SK-N-SH treated with all-trans-retinoic acid at 6 μM for 48 hours (cell line): Measurements from ENCODE around the gene MRPL33.
"Not testable (repeated sequence)": the region's sequence is repeated elsewhere in the genome, so short reads cannot be mapped to it uniquely, and the experiment has no call there.

Source experiments
- ATAC-seq: fragments of 200-7000 bp; cut with Tn5 transposase; 3 replicates; pipeline ENCODE4 v1.9.1; 2020; ENCODE audit warnings: mild to moderate bottlenecking, moderate library complexity
- ARNTL ChIP-seq: fragments of 450-650 bp; formaldehyde crosslinking; IDR thresholded peaks from 2 replicates; pipeline ENCODE4 v1.5.0; 2020; ENCODE audit warnings: low read depth, mild to moderate bottlenecking, moderate library complexity, borderline replicate concordance
- BACH2 ChIP-seq: fragments of 250-450 bp; sonication (Bioruptor Pico); IDR thresholded peaks from 2 replicates; pipeline ENCODE4 v1.9.0; 2021; ENCODE audit warnings: mild to moderate bottlenecking, borderline replicate concordance
- CSDC2 ChIP-seq: fragments of 250-450 bp; sonication (Bioruptor Pico); IDR thresholded peaks from 2 replicates; pipeline ENCODE4 v1.5.0; 2020; ENCODE audit warnings: mild to moderate bottlenecking, moderate library complexity
- ESRRG ChIP-seq: fragments of 250-450 bp; sonication (Bioruptor Pico); IDR thresholded peaks from 2 replicates; pipeline ENCODE4 v1.6.1; 2021; ENCODE audit warnings: mild to moderate bottlenecking
- GLIS3 ChIP-seq: fragments of 250-450 bp; sonication (Bioruptor Pico); IDR thresholded peaks from 2 replicates; pipeline ENCODE4 v1.5.0; 2020; ENCODE audit warnings: mild to moderate bottlenecking, moderate library complexity
- ISL1 ChIP-seq: fragments of 250-450 bp; sonication (Bioruptor Pico); IDR thresholded peaks from 2 replicates; pipeline ENCODE4 v2.1.2; 2022; ENCODE audit warnings: mild to moderate bottlenecking, moderate library complexity
- OSR1 ChIP-seq: fragments of 250-450 bp; sonication (Bioruptor Pico); IDR thresholded peaks from 2 replicates; pipeline ENCODE4 v1.8.0; 2022; ENCODE audit warnings: moderate library complexity, mild to moderate bottlenecking, inconsistent platforms
- PPARA ChIP-seq: fragments of 250-450 bp; sonication (Bioruptor Pico); IDR thresholded peaks from 2 replicates; pipeline ENCODE4 v1.5.0; 2020; ENCODE audit warnings: mild to moderate bottlenecking, borderline replicate concordance
- SNAI2 ChIP-seq: fragments of 250-450 bp; sonication (Bioruptor Pico); IDR thresholded peaks from 2 replicates; pipeline ENCODE4 v1.5.0; 2020; ENCODE audit warnings: mild to moderate bottlenecking, moderate library complexity
- TOX ChIP-seq: fragments of 250-450 bp; sonication (Bioruptor Pico); IDR thresholded peaks from 2 replicates; pipeline ENCODE4 v1.8.0; 2021; ENCODE audit warnings: mild to moderate bottlenecking, moderate library complexity, borderline replicate concordance
- ZC3H10 ChIP-seq: fragments of 250-450 bp; sonication (Bioruptor Pico); IDR thresholded peaks from 2 replicates; pipeline ENCODE4 v1.5.1; 2021; ENCODE audit warnings: mild to moderate bottlenecking, moderate library complexity
- ZNF565 ChIP-seq: fragments of 450-650 bp; formaldehyde crosslinking; conservative IDR thresholded peaks from 2 replicates; pipeline ENCODE4 v1.5.0; 2020; ENCODE audit warnings: low read depth, mild to moderate bottlenecking, moderate library complexity
- ZNF70 ChIP-seq: fragments of 450-650 bp; formaldehyde crosslinking; IDR thresholded peaks from 2 replicates; pipeline ENCODE4 v1.5.0; 2020; ENCODE audit warnings: mild to moderate bottlenecking, moderate library complexity
- ZNF8 ChIP-seq: fragments of 450-650 bp; formaldehyde crosslinking; IDR thresholded peaks from 2 replicates; pipeline ENCODE4 v1.5.0; 2020; ENCODE audit warnings: mild to moderate bottlenecking, moderate library complexity
- TF ChIP-seq, protein P1 (sequence below): fragments of 250-450 bp; sonication (Bioruptor Pico); IDR thresholded peaks from 2 replicates; pipeline ENCODE4 v1.5.1; 2021; ENCODE audit warnings: mild to moderate bottlenecking, moderate library complexity
- TF ChIP-seq, protein P2 (sequence below): fragments of 250-450 bp; sonication (Bioruptor Pico); IDR thresholded peaks from 2 replicates; pipeline ENCODE4 v1.5.0; 2020; ENCODE audit warnings: mild to moderate bottlenecking, moderate library complexity

The MRPL33 gene

DNA sequence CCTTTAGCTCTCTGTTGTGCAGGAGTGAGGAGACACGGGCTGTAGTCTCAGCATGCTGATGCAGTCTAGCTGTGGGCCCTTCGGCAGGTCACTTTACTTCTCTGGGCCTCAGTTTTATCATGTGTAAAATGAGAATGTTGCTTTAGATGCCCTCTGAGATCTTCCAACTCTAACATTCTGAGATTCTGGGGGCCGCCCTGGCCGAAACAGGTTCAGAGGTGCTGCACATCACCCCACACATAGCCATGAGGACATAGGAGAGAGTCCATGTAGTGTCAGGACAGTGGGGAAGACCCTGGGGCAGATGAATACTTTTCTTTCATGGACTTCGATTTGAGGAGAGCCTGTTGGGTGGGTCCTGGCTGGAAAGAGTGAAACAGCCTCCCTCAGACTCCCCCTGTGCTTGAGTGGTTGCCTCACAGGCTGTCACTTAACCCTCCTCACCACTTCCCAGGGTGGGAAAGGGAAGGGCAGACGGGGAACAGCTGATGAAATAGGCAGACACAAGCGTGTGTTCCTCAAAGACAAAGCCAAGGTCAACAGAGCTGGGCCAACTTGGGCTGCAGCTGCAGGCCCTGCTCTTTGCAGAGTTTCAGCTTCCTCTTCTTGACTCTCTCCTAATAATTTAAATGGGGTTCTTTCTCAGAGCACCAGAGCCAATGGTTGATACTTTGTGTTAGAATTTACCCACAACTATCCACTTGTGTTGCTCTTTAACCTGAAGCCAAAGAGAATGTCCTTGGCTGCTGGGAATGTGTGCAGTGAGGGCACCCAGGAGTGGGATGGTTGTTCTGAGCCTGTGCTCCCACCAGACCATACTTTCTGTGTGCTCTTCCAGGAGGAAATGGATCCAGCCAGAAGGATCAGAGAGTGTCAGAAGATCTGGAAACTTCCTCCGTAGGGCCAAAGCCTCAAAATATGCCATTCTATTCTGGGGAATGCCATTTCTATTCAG lies 14.7 kb upstream of the MRPL33 start:
- ATAC-seq = no peak
- TF ChIP-seq ESRRG (CRISPR knock-in tag) = no peak
- no peak for TF ChIP-seq SNAI2 (CRISPR knock-in tag)
- TF ChIP-seq ARNTL (CRISPR knock-in tag) = no peak
- TF ChIP-seq ZNF8 (CRISPR knock-in tag) = no peak
- no peak for TF ChIP-seq OSR1 (CRISPR knock-in tag)
- TF ChIP-seq ZC3H10 = no peak
- TF ChIP-seq CSDC2 (CRISPR knock-in tag) = no peak
- no peak for TF ChIP-seq ZNF565
- TF ChIP-seq, protein P1, sequence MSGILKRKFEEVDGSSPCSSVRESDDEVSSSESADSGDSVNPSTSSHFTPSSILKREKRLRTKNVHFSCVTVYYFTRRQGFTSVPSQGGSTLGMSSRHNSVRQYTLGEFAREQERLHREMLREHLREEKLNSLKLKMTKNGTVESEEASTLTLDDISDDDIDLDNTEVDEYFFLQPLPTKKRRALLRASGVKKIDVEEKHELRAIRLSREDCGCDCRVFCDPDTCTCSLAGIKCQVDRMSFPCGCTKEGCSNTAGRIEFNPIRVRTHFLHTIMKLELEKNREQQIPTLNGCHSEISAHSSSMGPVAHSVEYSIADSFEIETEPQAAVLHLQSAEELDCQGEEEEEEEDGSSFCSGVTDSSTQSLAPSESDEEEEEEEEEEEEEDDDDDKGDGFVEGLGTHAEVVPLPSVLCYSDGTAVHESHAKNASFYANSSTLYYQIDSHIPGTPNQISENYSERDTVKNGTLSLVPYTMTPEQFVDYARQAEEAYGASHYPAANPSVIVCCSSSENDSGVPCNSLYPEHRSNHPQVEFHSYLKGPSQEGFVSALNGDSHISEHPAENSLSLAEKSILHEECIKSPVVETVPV (CRISPR knock-in tag) = no peak
- no peak for TF ChIP-seq BACH2 (CRISPR knock-in tag)

DNA sequence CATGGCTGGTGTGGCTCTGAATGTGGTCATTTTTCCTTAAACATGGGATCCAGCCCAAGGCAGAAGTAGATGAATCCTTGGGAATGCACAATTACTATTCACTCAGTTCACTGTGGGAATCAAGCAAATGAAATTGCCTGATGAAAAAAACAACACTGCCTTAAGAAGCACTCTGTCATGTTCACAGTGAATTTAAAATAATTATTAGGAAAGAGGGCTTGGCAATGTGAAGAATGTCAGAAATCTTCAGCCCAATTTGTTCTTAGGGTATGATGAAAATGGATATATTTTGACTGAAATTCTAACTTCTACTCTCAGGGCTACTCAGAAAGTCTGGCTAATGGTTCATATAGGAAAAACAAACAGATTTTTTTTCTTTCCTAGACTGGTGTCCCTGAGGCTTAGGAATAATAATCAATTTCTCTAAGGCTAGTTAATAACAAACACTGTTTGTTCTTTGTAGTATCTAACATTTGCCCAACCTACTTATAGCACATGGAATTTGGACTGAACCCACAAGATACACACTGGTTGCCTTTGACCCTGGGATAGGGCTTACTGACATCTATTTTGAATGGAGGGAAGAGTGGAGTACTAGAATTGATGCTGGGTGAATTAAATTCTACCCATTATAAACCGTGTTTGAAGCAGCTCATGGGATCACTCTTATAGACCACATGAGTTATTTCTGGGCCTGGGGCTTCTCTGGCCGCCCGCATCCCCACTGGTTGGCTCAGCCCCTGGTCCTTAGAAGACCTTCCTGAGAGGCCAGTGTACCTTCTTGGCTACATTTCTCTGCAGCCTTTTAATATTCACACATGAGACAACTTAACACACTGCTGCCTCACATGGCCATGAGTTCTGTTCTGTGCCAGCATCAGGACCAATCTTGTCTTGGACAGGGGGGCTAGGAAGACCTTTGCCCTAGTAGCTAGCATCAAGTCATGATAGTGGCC lies 8.3 kb upstream of the MRPL33 start:
- peak; percentile 32; the same call in 2 of the 3 replicates for ATAC-seq
- TF ChIP-seq TOX (CRISPR knock-in tag) = no peak
- no peak for TF ChIP-seq PPARA (CRISPR knock-in tag)
- TF ChIP-seq ISL1 = no peak
- TF ChIP-seq ZNF8 (CRISPR knock-in tag) = no peak

DNA sequence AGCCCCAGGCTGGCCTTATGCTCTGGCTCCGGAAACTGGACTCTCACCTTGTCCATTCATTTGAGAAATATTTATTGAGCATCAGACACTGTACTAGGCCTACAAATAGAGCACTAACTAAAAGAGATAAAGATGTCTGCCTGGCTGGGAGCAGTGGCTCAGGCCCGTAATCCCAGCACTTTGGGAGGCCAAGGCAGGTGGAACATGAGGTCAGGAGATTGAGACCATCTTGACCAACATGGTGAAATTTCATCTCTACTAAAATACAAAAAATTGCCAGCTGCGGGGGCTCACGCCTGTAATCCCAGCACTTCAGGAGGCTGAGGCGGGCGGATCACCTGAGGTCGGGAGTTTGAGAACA lies 7.6 kb upstream of the MRPL33 start:
- TF ChIP-seq, protein P2, sequence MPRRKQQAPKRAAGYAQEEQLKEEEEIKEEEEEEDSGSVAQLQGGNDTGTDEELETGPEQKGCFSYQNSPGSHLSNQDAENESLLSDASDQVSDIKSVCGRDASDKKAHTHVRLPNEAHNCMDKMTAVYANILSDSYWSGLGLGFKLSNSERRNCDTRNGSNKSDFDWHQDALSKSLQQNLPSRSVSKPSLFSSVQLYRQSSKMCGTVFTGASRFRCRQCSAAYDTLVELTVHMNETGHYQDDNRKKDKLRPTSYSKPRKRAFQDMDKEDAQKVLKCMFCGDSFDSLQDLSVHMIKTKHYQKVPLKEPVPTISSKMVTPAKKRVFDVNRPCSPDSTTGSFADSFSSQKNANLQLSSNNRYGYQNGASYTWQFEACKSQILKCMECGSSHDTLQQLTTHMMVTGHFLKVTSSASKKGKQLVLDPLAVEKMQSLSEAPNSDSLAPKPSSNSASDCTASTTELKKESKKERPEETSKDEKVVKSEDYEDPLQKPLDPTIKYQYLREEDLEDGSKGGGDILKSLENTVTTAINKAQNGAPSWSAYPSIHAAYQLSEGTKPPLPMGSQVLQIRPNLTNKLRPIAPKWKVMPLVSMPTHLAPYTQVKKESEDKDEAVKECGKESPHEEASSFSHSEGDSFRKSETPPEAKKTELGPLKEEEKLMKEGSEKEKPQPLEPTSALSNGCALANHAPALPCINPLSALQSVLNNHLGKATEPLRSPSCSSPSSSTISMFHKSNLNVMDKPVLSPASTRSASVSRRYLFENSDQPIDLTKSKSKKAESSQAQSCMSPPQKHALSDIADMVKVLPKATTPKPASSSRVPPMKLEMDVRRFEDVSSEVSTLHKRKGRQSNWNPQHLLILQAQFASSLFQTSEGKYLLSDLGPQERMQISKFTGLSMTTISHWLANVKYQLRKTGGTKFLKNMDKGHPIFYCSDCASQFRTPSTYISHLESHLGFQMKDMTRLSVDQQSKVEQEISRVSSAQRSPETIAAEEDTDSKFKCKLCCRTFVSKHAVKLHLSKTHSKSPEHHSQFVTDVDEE (CRISPR knock-in tag) = no peak
- TF ChIP-seq, protein P1 (CRISPR knock-in tag) = no peak
- TF ChIP-seq ZNF565 (no peak), ZNF70 (CRISPR knock-in tag) (no peak), ARNTL (CRISPR knock-in tag) (no peak), ZNF8 (CRISPR knock-in tag) (no peak), SNAI2 (CRISPR knock-in tag) (no peak), PPARA (CRISPR knock-in tag) (no peak), TOX (CRISPR knock-in tag) (no peak), GLIS3 (no peak)
- ATAC-seq = no peak

DNA sequence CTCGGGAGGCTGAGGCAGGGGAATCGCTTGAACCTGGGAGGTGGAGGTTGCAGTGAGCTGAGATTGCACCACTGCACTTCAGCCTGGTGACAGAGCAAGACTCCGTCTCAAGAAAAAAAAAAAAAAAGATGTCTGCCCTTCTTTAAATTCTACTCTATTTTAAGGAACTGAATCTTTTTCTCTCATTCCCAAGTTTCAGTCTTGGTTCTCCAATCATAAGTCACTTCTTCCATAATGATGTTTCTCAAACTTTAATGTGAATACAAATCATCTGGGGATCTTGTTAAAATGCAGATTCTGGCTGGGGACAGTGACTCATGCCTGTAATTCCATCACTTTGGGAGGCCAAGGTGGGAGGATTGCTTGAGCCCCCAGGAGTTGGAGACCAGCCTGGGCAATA lies 7.0 kb upstream of the MRPL33 start:
- ATAC-seq = not testable (repeated sequence)

DNA sequence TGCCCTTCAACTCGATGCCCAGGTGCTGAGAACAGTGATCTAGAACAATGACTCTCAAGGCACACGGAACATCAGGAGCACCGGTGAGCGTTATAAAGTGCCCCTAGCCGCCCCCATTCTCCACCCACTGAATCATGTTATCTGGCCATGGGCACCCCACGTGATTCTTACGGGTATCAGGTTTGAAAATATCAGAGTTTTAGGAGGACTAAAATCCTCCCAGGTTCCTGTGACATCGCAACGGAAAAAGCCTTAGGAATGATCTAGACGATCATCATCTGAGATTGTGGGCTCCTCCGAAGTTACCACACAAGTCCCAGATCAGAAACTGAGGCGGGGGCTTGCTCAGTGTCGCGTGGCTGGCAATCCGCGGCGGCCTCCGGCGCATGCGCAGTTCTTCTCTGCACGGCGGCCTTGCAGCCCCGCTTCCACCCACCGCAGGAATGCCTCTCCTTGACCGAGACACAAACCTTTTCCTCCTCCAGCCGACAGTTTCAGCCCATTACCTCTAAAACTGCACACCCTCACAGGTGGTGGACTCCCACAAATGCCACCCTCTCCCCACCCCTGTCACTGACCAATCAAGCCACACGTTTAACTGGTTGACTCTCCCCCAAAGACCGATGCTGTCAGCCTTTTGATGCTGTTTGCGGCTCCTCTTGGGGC lies 5.8 kb upstream of the MRPL33 start:
- TF ChIP-seq ZNF565 = no peak
- no peak for TF ChIP-seq ESRRG (CRISPR knock-in tag)
- ATAC-seq = no peak
